NCI-H2227 (cell line): Measurements from ENCODE around the gene RNASEH2A.

Source experiments
- DNase-seq: peaks from one replicate; lab custom pipeline; 2025; ENCODE audit not compliant: unreplicated experiment; lab: John Stamatoyannopoulos, UW

The RNASEH2A gene

DNA sequence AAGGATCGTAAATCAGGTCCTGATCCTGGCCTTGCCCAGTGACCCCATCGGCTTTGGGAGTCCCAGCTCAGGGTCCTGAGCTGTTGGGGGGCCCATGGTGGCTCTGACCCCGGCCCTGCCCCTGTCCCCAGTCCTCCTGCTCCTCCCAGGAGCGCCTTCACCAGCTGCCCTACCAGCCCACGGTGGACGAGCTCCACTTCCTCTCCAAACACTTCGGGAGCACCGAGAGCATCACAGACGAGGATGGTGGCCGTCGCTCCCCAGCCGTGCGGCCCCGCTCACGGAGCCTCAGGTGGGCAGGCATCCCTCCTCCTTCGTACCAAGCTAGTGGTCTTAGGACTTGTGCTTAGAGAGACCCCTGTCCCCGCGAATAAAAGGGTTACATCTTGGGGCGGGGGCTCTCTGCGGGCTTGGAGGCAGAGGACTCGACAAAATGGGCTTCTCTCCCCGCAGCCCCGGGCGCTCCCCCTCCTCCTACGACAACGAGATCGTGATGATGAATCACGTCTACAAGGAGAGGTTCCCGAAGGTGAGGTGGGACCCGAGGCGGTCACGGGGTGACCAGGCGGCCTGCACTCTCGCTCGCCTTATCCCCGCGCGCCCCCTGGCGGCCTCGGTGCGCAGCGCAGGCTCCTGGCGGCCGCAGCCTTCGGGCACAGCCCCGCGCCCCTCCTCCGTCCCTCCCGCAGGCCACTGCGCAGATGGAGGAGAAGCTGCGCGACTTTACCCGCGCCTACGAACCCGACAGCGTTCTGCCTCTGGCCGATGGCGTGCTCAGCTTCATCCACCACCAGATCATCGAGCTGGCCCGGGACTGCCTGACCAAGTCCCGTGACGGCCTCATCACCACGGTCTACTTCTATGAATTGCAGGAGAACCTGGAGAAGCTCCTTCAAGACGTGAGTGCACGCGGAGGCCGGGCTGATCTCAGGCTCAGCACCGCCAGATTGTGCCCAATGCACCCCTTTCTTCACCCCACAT lies 41.1 kb downstream of the RNASEH2A start:
- DNase-seq, result peak; percentile 82

GRCh38 chr19:12856653-12857052 lies 50.3 kb downstream of the RNASEH2A start:
- no peak for DNase-seq

DNA sequence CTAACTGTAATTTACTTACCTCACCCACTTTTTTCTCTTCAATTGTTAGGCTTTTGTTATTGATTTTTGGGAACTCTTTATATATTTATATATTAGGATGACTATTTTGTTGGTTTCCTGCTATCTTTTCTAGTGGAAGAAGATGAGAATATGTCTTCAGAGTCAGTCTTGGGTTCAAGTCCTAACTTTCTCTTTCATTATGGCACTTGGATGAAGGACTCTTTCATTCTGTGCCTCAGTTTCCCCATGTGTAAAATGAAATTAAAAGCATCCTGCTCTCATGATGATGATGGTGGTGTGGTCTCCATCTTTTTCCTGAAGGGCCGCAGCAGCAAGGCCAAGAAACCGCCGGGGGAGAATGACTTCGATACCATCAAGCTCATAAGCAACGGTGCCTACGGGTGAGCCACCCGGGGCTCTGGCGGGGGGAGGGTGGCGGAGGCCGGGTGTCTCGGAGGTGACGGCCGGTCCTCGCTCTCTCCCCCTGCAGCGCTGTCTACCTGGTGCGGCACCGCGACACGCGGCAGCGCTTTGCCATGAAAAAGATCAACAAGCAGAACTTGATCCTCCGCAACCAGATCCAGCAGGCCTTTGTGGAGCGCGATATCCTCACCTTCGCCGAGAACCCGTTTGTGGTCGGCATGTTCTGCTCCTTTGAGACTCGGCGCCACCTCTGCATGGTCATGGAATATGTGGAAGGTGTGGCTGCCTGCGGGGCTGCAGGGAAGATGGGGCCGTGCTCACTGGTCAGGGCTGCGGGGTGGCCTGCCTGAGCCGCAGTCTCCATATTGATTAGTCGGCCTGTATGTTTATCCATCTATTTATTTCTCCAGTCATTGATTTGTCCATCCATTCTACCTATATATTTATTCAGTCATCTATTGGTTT lies 51.9 kb downstream of the RNASEH2A start:
- no peak for DNase-seq

DNA sequence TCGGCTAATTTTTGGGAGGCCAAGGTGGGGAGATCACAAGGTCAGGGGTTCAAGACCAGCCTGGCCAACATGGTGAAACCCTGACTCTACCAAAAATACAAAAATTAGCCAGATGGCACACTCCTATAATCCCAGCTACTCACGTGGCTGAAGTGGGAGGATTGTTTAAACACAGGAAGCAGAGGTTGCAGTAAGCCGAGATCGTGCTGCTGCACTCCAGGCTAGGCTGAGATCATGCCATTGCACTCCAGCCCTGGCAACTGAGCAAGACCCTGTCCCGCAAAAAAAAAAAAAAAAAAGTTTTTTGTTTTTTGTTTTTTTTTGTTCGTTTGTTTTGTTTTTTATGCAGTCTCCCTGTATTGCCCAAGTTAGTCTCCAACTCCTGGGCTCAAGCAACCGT lies 53.2 kb downstream of the RNASEH2A start:
- DNase-seq, result no peak
